Activated naive CD4-positive, alpha-beta T cell treated with anti-CD3 and anti-CD28 coated beads, Interleukin-2, amount 50 U/mL, for 72 hours (primary cell): Measurements from ENCODE around the gene AP3D1. TPM values are rescaled to one million over a fixed set of nuclear protein-coding genes. Genes with fewer than 3 reads are reported as not detected.

Source experiments
- ATAC-seq, 2 donors: fragments of 150-1000 bp; cut with Tn5 transposase; 2 replicates each; pipeline ENCODE4 v1.10.0; 2021; ENCODE audit warnings: mild to moderate bottlenecking in 2 of 2, moderate library complexity in 2 of 2
- DNase-seq, 2 donors: peaks; one replicate each; pipeline ENCODE4 v3.0.0; 2021 to 2022; ENCODE audit warnings: low spot score in 2 of 2
- H3K27ac Mint-ChIP-seq, 2 donors: one replicate each; pipeline ENCODE4 v1.8.0; 2022; ENCODE audit warnings: mild to moderate bottlenecking in 2 of 2, mixed read lengths in 2 of 2
- H3K36me3 Mint-ChIP-seq, 2 donors: one replicate each; pipeline ENCODE4 v1.8.0; 2022; ENCODE audit warnings: mixed read lengths in 2 of 2
- H3K9me3 Mint-ChIP-seq, 2 donors: one replicate each; pipeline ENCODE4 v1.8.0; 2022; ENCODE audit warnings: mixed read lengths in 2 of 2
- total RNA-seq, 2 donors: library from RNA; stranded (reverse); gene quantifications; one replicate each; pipeline ENCODE4 v1.2.3, GENCODE V29; 2022

The AP3D1 gene
- total RNA-seq, 2 donors from 2014 or later, result 83.5 to 91.7 TPM

DNA sequence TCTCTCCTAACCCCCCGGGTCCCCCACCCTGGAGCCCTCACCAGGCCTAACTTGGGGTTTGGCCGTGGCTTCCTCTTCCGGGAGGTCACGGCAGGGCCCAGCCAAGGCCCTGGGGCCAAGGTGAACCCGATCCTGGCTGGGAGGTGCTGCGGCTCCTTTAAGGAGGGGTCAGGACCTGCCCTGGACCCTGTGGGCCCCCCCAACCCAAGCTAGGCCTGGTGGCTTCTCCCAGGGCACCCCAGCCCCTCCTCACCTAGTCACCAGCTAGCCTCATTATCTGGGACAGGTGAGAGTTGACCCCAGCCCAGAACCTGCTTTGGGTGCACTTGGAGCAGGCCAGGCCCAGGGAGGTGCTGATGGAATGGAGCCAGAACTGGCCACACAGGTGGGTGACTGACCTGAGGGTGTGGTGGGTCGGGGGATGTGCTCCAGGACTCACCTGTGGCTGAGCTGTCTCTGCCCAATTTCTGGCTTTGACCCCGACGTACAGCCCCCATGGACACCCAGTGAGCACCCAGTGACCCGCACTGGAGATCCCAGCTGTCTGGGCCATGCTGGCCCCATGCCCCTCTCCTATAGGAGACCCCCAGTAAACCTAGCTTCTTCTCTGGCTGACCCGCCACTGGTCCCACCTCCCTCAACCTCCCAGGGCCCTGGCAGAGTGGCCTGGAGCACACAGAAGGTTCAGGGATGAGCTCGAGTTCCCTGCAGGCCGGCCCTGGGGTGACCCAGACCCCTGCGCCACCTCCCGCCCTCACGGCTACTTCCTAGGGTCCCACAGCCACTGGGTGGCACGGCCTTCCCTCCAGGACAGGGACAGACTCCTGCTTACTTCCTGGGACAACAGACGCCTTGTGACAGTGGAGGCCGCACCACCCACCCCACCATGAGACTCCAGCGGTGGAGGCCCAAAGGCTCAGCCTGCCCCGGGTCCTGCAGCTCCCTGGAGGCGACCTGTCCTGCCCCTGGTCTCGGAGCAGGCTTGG, 93.6 kb downstream of the AP3D1 start:
- Mint-ChIP-seq H3K27ac (peak overlapping the region; percentile 36 to 93), H3K9me3 (no peaks in the 10 kb centered on the region), H3K36me3 (peaks cover 0 to 5% of the 10 kb centered on the region in 2 donors)
- ATAC-seq (no peak), DNase-seq (no peak)

GRCh38 chr19:2056837-2057192, 94.6 kb downstream of the AP3D1 start:
- Mint-ChIP-seq H3K9me3 (no peaks in the 10 kb centered on the region), H3K36me3 (peaks cover 0 to 5% of the 10 kb centered on the region in 2 donors), H3K27ac (peak overlapping the region in 1 of 2 donors; percentile 93)
- ATAC-seq (no peak), DNase-seq (no peak)

GRCh38 chr19:2055931-2056836, 95.2 kb downstream of the AP3D1 start:
- peaks cover 0 to 5% of the 10 kb centered on the region in 2 donors for H3K36me3 Mint-ChIP-seq
- peak in 1 of 2 donors; percentile 33 for ATAC-seq

GRCh38 chr19:2054763-2055162, 96.6 kb downstream of the AP3D1 start:
- ATAC-seq, result no peak
- H3K9me3 Mint-ChIP-seq, result no peaks in the 10 kb centered on the region
- H3K27ac Mint-ChIP-seq, result peak overlapping the region; percentile 58 to 93
- DNase-seq, result no peak
- H3K36me3 Mint-ChIP-seq, result peaks cover 0 to 4% of the 10 kb centered on the region in 2 donors

More at GRCh38 chr19:2055931-2056836, 95.2 kb downstream of the AP3D1 start:
- no peaks in the 10 kb centered on the region for H3K9me3 Mint-ChIP-seq
- H3K27ac Mint-ChIP-seq, result peak overlapping the region; percentile 65 to 93
- DNase-seq, result no peak

GRCh38 chr19:2053601-2054389, 97.6 kb downstream of the AP3D1 start:
- Mint-ChIP-seq H3K36me3 (peaks cover 0 to 7% of the 10 kb centered on the region in 2 donors), H3K27ac (peak overlapping the region in 1 of 2 donors; percentile 36), H3K9me3 (no peaks in the 10 kb centered on the region)
- DNase-seq (no peak), ATAC-seq (no peak)

GRCh38 chr19:2051773-2052704, 99.3 kb downstream of the AP3D1 start:
- ATAC-seq, result no peak
- DNase-seq, result no peak
- Mint-ChIP-seq H3K27ac (peak overlapping the region; percentile 91 to 93), H3K9me3 (no peaks in the 10 kb centered on the region), H3K36me3 (peaks cover 0 to 7% of the 10 kb centered on the region in 2 donors)

DNA sequence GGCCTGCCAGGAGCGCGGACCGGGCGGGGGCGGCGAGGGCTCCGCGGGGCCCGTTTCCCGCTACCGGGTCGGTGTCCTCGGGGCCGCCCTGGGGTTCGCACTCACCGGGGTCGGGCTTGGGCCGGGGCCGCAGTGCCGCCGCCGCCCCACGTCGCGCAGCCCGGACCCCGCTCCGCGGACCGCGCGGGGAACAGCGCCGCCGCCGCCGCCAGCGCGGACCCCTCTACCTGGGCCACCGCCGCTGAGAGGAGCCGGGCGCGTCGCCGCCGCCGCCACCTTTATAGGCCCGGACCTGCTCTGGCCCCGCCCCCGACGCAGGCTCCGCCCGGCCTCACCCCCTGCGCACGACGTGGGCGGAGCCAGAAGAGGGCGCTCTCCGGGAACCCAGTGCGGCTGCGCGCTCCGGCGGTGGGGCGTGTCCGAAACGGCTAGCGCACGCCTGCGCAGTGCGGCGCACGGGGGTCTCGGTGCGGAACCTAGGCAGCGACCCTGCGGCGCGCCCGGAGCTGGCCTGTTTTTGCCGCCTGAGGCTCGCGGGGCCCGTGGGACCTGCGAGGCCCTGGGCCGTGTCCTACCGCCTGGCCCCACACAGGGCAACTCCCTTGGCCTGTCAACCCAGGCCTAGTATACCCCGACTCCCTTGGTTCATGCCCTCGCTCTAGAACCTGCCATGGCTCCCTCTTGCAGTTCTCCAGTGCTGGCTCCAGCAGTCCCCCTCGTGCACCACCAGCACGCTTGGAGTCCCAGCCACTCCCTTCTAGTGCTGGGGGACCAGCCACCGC, 100.2 kb downstream of the AP3D1 start, which contains the start of gene MKNK2:
Gene MKNK2, minus strand, starts transcription at position 254 of the 782 bp plus-strand sequence. CDS start 393 bp downstream, outside the sequence.
- peak within 1 kb of the TSS; percentile 91 to 93 for H3K27ac Mint-ChIP-seq

More for the DNA sequence above, 100.2 kb downstream of the AP3D1 start, which contains the start of gene MKNK2:
- Mint-ChIP-seq H3K36me3 (peaks cover 0 to 7% of the 10 kb centered on the region in 2 donors), H3K9me3 (no peaks in the 10 kb centered on the region)
- ATAC-seq (peak; percentile 71 to 77), DNase-seq (peak; percentile 96 to 99)

Other genes starting within 250 kb of the AP3D1 start
- gene ADAT3, start 246.2 kb downstream of the AP3D1 start, total RNA-seq, result 1 to 10 TPM; 8.5 to 10.0 TPM
- gene SCAMP4, start 246.2 kb downstream of the AP3D1 start, total RNA-seq, result 10 to 100 TPM; 22.4 to 28.2 TPM
- gene CSNK1G2, start 210.4 kb downstream of the AP3D1 start, total RNA-seq, result 10 to 100 TPM; 33.1 to 58.6 TPM
- gene BTBD2, start 135.9 kb downstream of the AP3D1 start, total RNA-seq, result 10 to 100 TPM; 24.6 to 60.8 TPM
- 100 to 1,000 TPM; 211 to 261 TPM for gene MKNK2, start 100.3 kb downstream of the AP3D1 start, total RNA-seq
- 100 to 1,000 TPM in 1 of 2 donors, 10 to 100 TPM in 1; 91.8 to 183 TPM for gene MOB3A, start 55.2 kb downstream of the AP3D1 start, total RNA-seq
- 100 to 1,000 TPM in 1 of 2 donors, 10 to 100 TPM in 1; 29.7 to 105 TPM for gene IZUMO4, start 54.7 kb downstream of the AP3D1 start, total RNA-seq
- 100 to 1,000 TPM in 1 of 2 donors, 10 to 100 TPM in 1; 64.2 to 154 TPM for gene DOT1L, start 12.4 kb upstream of the AP3D1 start, total RNA-seq
- gene PLEKHJ1, start 84.8 kb upstream of the AP3D1 start, total RNA-seq, result 10 to 100 TPM; 41.9 to 69.9 TPM
- 100 to 1,000 TPM; 145 to 154 TPM for gene SF3A2, start 85.3 kb upstream of the AP3D1 start, total RNA-seq
- gene AMH, start 97.8 kb upstream of the AP3D1 start, total RNA-seq, result 1 to 10 TPM; 1.9 to 2.9 TPM
- gene JSRP1, start 104.9 kb upstream of the AP3D1 start, total RNA-seq, result under 1 TPM; 0.39 to 0.56 TPM
- not detected for gene PEAK3, start 130.6 kb upstream of the AP3D1 start, total RNA-seq
- gene LINGO3, start 156.6 kb upstream of the AP3D1 start, total RNA-seq, result under 1 TPM in 1 of 2 donors, not detected in 1; 0.25 TPM
- 100 to 1,000 TPM; 115 to 140 TPM for gene LSM7, start 177.0 kb upstream of the AP3D1 start, total RNA-seq
- 10 to 100 TPM; 38.5 to 61.6 TPM for gene SPPL2B, start 177.1 kb upstream of the AP3D1 start, total RNA-seq
- gene TMPRSS9, start 208.7 kb upstream of the AP3D1 start, total RNA-seq, result not detected